Measurements from ENCODE around the gene LRRC53.

LRRC53 gene, protein sequence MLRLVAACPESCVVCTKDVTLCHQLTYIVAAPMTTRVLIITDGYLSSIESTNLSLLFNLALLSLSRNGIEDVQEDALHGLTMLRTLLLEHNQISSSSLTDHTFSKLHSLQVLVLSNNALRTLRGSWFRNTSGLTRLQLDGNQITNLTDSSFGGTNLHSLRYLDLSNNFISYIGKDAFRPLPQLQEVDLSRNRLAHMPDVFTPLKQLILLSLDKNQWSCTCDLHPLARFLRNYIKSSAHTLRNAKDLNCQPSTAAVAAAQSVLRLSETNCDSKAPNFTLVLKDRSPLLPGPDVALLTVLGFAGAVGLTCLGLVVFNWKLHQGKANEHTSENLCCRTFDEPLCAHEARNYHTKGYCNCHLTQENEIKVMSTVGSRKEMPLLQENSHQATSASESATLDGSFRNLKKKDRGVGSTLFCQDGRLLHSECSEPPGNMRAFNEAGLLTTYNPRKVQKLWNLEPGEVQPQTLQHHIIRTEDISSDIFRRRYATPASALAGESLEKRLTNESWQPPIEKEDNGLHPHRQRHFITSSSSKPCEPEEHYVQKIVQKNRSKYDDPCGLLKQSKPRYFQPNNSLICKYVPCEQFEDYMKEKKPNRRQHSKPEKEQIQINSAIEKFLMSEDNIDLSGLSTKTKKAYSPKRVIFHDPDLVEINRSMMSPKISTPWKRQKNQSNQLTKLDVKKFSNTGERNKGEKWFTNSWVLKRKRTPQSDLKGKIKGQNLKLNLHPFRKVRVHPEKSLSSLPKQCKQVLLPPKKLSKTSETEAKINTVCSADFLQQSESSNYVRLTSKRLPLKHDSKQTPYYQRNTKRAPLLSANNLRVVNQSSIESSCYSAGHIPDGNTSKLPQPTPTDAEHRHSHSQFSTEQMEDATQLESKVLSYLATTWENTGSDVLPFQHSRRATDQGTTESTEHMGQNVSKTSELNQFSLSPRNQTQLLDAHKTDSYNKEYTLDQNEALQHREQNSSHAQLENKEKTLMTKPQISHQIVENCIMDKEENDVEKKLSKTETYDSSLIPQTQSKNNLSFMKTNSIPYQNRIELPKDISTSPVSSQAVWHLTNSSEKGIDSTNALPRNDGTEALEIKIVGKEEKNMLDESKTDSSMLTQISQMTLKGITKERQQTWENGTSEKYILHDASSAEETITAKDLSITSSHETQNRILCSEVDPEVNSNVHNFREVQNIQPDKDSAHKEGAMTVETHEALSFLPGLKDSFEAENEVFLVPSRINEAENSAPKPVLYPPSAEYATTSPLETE

DNA sequence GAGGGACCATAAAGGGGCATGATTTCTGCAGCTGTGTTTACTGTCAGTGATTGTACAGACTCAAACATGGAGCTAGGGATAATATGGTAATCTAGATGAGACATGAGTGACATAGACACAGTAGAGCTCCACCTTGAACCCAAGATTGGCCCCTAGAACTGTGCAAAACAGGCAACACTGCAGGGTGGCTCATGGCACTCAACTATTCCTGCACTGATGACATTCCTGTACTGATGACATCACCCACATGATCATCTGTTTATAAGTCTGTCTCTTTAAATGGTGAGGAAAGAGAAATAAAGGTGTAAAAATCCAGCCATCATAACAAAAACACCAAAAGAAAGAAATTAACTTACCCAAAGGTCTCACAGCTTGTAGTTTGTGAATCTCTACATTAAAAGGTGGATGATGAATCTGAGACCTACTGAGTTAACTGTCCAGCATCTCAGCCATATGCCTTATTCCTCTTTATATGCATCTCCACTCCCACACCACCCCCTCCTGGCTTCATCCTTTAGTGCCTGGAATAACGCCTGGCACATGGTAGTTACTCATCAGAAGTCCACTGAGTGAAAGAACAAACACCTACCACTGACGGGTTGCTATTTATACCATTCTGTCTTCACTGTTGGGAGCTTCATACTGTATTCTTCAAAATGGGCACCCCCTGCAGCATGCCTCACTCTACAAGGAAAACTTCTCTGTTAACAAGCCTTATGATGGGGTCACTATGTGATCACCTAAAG, at the start of gene LRRC53:
Gene LRRC53 (minus strand): TSS at position 442 of the 746 bp plus-strand sequence. CDS start 29,262 bp downstream, outside the sequence.
- no peak for DNase-seq

DNA sequence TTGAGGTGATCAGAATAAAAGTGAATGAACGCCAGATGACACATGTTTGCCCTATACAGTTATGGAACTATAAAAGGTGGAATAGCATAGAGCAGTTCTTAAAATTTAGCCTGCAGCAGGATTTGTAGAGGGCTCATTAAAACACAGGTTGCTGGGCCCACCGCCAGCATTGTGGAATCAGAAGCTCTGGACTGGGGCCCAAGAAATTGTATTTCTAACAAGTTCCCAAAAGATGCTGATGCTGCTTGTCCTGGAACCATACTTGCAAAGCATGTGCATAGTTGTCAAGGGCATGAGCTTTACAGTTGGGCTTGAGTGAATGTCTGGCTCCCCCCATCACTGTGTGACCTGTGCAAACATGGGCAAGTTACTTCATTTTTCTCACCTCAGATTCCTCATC, 37.5 kb upstream of the LRRC53 start:
- DNase-seq: no peak

DNA sequence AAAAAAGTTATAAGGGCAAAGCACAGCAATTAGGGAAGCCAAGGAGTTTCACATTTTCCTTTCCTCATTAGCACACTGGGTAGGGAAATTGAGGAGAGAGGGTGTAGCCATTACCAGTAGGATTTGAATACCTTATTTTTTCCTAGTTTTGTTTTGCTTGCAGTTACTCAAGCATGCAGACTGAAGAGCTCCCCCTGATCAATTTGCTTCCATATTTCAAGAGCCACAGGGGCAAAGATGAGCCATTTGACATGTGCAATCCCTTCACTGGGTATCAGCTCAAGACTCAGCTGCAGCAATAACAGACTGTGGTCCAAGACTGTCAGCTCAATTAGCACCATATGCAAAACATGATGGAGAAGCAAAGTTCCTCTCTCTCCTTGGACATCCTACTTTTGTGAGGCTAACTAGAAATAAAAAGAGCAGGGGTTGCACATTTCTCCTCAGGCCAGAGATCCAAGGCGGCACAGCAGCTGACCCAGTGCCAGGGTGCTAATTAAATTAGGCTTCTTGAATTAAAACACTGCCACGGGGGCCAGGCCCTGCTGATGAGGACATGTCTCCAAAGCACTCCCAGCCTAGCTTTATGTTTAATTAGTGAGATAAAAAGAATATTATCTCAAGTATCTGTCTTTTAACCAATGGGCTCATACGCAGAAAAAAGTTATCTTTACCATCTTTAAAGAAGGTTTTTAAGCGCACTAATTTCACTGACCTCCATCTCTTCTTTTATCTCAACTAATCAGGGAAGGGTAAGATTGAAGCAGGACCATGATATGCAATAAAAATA, 36.7 kb upstream of the LRRC53 start:
- DNase-seq: no peak

DNA sequence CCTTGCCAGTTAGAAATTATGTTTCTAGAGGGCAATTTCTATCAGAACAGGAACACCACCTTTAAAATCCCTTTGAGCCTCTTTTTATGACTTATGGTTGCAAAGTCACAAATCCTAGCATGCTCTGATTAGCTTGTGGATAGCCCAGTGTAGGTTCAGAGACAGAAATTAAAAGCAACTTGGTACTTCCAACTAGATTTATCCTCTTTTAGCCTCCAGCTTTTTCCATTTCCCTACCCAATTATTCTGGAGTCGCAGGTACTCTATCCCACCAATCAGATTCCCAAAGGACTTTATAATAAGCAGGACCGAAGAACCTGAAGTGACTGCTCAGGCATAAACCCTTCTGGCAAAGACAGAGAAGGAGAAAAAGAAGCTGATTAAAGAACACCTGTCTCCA, 33.4 kb upstream of the LRRC53 start:
- no peak for DNase-seq

DNA sequence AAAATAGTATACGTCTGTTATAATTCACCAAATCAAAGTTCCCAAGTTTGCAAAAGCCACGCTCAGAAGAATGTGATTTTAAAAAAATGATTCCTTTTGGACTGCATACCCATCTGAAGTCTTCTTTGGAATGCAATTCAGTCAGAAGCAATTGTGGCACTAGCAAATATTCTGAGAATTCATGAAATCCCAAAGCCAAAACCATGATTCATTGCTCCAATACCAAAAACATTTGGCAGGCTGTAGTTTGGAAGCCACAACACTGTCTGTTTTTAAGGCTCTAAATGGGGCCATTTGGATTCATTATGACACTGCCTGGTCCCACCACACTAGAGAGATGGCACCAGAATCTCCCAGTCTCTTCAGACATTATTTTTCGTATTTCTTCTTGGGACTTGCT, 21.8 kb upstream of the LRRC53 start:
- no peak for DNase-seq

DNA sequence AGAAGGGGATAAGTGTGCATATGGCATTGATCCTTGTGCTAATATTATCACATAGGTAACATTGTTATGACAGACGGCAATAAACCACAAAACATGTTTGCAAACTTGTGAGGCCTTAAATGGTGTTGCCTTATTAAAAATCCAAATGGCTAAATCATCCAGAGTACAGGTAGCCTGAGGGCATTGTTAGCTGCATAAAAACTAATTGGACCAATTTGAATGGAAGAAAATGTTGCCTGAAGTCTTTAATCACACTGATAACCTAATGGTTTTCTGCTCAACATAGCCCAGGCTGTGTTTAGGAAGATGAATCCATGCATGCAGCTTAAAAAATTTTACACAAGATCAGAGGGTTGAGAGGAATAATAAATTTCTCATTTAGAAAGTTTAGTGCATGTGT, 19.4 kb upstream of the LRRC53 start:
- no peak for DNase-seq

DNA sequence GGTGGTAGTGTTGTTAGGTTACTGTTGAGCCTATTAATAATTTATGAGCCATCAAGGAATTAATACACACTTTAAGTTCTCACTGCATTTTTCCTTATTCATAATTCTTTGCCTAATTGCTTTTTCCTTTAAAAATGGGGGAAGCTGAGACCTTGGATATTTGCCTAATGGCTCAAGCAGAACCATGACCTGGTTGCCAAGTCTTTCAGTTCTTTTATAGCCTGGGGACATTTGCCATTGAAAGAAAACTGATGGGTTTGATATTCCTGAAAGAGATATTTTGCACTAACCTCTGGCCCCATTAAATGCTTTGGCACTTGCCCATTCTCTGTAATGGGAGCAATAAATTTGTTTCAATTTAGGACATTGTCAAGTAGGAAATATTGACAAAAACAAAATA, 18.5 kb upstream of the LRRC53 start:
- no peak for DNase-seq

DNA sequence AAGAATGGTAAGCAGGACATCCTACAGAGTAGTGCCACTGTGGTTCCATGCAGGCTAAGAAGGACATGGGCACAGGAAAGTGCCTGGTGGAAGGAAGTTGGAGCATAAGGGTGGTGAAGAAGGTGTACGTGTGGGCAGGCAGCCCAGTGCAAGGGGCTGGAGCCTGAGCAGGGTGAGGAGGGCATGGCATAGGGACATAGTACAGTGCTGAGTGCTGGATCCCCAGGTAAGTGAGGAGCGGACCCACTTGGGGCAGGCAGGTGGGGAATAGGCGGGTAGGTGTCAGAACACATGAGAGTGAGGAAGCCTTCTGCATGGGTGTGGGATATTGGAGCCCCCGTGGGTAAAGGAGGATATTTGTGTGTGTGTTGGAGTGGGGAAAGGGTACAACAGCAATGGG, 15.7 kb upstream of the LRRC53 start:
- no peak for DNase-seq

DNA sequence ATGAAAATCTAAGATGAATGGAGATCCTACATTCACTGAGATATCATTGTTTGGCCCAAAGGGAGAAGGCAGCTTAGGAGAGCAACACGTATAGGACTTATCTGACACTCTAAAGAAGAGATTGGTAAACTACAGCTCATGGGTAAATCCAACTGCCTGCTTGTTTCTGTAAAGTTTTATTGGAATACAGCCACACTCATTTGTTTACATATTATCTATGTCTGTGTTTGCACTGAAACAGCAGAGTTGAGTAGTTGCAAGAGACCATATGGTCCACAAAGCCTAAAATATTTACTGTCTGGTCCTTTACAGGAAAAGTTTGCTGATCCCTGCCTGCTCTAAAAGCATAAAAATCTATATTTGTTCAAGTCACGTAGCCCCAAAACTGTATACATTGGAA, 14.3 kb upstream of the LRRC53 start:
- no peak for DNase-seq

DNA sequence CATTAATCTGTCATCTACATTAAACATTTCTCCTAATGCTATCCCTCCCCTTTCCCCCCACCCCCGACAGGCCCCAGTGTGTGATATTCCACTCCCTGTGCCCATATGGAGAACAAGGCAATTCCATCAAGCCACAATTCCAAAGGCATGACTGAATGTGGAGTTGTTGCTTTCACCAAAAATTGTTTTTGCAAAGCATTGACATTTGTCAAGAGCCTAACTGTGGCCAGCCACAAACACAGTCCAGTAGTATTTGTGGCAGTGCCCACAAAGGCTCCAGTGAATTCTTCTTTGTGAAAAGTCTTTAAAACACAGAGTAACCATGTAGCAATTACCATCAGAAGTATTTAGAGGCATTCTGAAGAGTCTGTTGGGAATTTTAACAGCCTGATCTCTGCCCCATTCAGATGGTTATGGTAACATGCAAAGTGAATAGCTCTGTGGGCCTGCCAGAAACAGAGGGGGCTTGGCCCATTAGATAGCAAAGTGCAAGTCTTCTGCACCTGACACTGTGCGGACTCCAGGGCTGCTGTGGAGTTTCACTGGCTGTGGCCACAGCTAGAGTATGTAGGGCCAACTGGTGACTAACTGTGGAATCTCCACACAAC, 11.6 kb upstream of the LRRC53 start:
- DNase-seq: no peak

DNA sequence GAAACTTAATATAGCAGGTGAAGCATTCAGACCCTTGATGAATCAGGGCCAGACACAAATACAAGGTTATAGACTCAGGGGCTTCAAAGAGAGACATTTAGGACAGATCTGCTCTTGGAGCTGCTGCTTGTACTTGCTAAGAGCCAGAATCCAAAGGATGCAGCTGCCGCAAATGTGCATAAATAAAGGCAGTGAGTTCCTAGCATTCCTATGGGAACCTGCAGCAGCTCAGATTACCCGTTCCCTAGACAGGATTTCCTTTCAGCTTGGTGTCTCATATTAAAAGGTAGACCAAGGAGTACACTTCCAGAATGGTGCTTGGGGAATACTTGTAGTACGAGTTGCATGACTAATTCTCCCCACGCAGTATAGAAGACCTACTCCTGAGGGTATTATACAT, 9.7 kb upstream of the LRRC53 start:
- no peak for DNase-seq

DNA sequence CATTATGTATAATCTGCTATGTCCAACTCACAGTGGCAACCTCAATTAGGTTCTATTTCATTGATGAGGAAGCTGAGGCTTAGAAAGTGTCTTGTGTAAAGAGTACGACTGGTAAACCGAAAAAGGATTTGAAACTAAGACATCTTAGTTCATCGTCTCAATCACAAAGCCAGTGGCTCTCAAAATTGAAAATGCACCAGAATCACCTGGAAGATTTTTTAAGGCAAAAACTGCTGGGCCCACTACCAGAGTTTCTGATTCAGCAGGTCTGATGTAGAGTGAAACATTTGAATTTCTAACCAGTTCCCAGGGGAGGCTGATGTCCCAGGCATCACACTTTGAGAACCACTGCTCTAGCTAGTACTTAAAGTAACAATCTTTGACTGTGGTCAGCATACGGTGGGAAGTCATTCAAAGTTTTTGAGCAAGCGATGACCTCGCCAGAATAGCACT, 5.2 kb upstream of the LRRC53 start:
- DNase-seq: no peak

DNA sequence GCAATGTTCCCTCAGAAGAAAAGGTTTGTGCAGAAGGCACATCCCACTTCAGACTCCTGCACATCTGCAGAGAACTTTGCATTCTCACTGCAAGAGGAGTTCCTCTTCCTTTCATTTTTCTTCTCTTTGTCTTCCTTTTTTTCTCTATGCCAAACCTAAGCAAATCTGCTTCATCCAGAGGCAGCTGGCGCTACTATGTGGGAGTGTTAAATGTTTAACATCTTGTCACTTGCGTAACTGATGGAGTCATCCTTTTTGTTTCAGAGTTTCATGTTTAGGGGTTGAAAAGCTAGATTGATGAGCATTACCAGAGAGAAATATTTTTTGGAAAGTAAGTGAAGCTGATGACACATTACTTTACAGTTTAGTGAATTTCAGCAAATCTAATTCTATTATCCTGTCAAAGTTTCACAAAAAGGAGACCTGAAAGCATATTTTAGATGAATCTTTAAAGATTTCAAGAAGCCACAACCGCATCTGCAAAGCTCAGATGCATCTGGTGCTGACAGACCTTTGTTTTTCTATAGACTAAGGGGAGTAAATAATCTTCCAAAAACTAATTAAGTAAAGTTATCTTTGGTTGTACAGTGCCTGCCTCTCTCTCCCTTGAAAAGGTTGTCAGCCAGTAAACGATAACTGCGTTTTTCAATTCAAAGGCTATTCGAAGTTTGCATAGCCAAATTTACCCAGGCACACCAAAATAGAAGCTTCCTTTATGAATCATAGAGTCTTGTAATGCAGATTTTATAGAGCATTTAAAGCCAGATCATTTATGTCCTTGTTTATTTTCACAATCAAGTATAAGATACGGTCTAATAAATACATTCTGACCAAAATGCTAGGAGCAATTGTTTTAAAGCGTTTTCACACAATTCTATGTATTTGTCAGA, 1.2 kb upstream of the LRRC53 start:
- DNase-seq: no peak

DNA sequence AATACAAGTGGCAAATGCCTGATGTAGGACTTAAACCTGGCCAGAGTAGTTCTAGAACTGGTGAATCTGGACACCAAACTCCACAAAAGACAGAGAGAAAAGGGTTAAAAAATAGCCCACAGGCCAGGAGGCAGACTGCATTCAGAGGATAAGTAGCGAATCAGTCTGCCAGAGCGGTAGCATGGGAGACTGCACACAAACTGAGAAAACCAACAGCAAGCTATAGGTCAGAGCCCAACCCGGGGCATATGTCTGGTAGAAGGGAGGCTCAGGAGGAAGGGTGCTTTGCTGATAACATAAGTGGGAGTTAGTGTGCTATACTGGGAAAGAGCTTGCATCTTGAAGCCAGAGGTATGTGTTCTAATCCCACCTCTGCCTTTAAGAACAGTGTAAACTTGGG, 4.0 kb downstream of the LRRC53 start:
- no peak for DNase-seq

DNA sequence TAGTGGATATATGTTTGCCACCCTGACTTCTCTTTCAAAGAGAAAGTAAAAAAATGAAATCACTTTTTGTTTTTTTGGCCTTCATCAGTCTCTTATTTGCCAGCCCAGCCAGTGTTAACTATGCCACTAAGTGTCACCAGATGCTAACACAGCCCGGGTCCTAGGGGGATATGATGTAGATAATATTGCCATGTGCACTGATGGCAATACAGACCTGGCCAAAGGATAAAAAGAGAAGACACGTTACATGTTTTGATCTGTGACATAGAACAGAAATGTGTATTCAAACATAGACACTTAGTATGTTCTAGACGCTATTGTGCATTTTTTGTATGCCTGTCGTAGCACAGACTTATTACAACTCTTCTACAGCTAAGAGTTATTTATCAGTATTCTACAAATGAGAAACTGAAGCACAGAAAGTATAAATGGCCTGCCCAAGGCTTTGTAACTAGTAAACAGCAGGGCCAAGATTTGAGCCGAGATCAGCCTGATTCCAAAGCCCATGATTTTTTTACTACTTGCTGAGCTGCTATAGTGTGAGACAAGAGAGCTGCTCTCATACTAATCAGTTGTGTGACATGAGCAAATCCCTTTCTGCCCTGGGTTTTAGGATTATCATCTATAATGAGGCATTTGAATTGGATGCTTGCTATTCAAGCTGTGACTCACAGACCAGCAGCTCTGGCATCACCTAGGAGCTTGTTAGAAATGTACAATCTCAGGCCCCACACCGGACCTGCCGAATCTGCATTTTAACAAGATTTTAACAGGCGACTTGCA, 6.3 kb downstream of the LRRC53 start:
- no peak for DNase-seq

DNA sequence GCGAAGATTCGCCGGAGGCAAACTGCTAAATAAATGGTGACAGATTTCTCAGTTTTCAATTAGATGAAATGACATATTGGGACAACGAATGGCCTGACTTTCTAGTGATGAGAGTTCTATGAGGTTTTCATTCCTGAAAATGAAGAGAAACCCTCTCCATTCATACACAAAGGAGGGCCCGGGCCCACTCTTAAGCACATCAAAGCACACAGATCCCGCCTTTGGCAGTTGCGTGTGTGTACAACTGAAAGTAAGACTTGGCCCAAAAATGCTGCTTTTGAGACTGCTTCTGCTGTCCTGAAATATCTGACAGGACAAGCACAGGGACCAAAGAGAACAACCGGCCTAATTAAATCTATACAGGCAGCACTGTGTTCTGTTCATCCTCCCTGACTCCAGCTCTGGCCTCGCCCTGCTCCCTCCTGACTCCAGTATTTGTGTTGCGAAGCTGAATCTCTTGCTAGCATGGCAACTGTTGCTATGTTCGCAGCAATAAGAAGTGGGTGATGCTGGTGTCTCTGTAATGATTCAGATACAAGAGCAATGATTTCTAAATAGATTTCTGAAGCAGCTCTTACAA, 7.4 kb downstream of the LRRC53 start:
- no peak for DNase-seq

DNA sequence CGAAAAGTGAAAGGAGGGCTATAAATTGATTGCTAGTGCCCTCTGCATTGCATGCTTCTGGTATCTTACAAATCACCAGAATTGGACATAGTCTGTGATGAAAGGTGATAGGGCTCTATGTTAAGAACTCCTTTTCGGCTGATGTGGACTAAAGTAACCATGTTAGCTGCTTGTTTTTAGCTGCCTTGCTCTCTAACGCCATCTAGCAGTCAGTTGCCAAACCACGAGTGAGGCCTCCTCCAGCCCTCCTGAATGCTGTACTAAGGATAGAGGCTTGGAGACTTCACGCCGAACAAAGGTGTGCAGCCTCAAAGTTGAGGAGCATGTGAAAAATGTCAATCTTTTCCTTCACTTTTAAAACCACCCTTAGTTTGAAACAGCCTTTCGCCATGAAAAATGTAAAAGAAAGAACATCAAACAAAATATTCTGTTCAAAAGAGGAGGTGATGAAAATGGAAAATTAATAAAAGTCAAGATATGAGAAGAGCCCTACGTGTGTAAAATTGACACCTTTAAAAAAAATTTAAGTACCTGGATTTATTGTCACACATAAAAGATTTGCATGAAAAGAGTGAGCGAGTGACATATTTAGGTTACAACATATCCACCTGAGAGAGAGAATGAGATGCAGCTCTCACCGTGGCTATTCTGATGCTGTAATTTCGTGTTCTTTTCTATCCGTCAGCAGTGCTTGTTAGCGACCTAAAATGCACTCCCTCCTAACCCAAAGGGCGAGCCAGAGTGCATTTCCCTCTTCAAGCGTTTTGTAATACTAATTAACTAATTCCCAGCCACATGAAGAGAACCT, 8.1 kb downstream of the LRRC53 start:
- peak; percentile 18 to 37 for DNase-seq

DNA sequence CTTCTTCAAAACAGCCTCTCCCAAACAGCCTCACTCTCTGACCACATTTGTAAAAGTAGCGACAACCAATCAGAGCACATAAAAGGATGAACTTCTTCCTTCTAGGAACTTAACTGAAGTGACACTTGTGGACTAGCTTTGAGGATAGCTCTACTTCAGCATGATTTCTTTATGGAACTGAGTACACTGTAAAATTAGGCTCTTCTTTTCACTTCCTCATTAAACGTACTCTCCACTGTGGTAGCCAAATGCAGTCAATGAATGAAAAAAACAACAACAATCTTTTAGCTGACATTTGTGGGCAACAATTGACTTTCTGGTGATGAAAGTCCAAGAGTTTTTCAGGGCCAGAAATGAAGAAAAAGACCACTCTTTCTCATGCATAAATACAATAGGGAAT, 9.6 kb downstream of the LRRC53 start:
- DNase-seq: no peak

All from stimulated activated CD4-positive, alpha-beta T cell treated with anti-CD3 and anti-CD28 coated beads, Interleukin-2, amount 100 ng/mL, for 48 hours (primary cell).